GOT3 (cell line): Measurements from ENCODE around the gene LAMA2.

Experiments used
- DNase-seq: peaks from one replicate; lab custom pipeline; 2025; ENCODE audit warnings: mixed read lengths; lab: John Stamatoyannopoulos, UW

The LAMA2 gene, protein sequence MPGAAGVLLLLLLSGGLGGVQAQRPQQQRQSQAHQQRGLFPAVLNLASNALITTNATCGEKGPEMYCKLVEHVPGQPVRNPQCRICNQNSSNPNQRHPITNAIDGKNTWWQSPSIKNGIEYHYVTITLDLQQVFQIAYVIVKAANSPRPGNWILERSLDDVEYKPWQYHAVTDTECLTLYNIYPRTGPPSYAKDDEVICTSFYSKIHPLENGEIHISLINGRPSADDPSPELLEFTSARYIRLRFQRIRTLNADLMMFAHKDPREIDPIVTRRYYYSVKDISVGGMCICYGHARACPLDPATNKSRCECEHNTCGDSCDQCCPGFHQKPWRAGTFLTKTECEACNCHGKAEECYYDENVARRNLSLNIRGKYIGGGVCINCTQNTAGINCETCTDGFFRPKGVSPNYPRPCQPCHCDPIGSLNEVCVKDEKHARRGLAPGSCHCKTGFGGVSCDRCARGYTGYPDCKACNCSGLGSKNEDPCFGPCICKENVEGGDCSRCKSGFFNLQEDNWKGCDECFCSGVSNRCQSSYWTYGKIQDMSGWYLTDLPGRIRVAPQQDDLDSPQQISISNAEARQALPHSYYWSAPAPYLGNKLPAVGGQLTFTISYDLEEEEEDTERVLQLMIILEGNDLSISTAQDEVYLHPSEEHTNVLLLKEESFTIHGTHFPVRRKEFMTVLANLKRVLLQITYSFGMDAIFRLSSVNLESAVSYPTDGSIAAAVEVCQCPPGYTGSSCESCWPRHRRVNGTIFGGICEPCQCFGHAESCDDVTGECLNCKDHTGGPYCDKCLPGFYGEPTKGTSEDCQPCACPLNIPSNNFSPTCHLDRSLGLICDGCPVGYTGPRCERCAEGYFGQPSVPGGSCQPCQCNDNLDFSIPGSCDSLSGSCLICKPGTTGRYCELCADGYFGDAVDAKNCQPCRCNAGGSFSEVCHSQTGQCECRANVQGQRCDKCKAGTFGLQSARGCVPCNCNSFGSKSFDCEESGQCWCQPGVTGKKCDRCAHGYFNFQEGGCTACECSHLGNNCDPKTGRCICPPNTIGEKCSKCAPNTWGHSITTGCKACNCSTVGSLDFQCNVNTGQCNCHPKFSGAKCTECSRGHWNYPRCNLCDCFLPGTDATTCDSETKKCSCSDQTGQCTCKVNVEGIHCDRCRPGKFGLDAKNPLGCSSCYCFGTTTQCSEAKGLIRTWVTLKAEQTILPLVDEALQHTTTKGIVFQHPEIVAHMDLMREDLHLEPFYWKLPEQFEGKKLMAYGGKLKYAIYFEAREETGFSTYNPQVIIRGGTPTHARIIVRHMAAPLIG (N-terminal part only)

DNA sequence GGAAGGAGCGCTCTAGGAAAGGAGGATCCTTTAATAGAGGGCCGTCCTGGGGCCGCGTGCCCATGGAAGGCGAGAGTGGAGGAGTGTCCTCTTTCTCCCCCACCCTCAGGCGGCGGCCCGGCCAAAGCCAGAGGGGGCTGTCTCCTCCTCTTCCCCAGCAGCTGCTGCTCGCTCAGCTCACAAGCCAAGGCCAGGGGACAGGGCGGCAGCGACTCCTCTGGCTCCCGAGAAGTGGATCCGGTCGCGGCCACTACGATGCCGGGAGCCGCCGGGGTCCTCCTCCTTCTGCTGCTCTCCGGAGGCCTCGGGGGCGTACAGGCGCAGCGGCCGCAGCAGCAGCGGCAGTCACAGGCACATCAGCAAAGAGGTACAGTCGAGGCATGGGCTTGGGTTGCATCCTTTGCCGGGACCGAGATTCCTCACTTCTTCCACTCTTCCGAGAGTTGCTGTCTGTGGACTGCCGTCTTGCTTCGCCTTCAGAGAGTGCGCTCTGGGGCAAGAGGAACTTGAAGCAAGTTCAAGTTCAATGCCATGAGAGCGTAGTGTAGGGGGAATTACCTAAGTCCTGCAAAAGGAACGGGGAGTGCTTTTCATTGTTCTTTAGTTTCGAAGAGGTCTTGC is at the start of gene LAMA2:
LAMA2 (plus strand) TSS at position 148 of the 621 bp plus-strand sequence; CDS start at position 256, 108 bp downstream.
- DNase-seq = peak; percentile 3

DNA sequence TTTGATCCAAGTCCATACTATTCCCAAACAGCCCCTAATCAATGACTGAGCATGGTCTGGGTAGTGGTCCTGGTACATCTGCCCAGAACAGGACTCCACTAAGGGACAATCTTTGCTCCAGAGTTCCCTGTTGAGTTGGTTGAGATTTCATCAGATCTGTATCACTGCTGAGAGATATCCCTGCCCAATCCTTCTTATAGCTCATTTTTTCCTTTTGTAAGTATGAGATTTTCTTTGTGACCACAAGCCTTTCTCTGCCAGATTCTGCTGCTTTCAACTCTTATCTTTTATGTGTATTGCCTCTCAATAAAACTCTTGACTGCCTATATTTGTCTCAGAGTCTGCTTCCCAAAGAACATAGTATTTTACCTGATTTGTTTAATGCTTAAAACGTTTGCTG is 46.2 kb upstream of the LAMA2 start:
- no peak for DNase-seq

DNA sequence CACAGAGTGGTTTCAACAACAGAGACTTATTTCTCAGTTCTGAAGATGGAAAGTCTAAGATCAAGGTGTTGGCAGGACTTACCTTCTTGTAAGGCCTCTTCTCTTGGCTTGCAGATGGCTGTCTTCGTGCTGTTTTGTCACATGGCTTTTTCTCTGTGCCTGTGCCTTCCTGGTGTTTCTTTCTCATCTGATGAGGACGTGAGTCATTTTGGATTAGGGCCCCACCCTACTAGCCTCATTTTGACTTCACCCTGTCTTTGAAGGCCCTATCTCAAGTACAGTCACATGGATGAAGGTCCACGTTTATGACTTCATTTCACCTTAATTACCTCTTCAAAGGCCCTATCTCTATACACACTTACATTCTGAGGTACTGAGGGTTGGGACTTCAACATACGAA is 41.4 kb upstream of the LAMA2 start:
- no peak for DNase-seq

DNA sequence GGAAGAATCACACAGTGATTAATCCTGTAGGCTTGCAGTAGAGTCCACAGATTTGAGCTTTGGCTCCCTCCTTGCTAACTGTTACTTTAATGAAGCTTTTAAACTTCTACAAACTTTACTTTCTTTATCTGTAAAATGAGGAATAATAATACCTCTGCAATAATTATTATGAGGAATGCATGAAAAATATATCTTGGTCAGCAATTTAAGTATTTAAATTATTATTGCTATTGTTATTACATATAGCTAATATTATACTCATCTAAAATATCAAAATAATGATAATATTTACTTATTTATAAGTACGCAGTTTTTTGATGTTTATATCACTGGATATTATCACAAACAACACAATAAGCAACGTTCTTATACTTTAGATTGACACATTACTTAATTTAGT is 38.3 kb upstream of the LAMA2 start:
- DNase-seq = no peak

DNA sequence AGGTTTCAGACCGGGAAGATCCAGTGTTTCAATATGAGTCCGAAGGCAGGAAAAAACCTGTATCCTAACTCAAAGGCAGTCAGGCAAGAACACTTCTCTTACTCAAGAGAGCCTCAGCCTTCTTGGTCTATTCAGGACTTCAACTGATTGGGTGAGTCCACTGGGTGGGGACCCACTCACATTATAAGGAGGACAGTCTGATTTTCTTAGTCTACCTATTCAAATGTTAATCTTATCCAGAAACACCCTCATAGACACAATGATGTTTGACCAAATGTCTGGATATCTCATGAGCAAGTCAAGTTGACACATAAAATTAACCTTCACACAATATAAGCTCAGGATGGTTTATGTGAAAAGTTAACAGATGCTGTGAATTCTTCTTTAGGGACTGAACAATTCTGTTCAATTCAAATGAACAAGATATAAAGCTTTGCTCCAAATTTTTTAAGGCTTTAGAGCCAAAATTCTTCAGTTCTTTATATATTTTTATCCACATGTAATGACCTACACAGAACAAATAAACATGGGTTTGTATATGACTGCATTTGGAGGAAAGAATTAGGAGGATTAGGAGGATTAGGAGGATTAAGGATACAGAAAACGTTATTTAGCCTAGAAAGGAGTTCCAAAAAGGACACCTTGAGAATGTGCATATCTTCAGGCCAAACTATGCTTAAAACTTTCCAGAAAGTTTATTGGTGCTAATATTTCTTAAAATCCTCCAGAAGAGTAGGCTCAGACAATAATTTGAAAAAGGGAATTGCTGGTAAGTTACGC is 35.3 kb upstream of the LAMA2 start:
- no peak for DNase-seq

DNA sequence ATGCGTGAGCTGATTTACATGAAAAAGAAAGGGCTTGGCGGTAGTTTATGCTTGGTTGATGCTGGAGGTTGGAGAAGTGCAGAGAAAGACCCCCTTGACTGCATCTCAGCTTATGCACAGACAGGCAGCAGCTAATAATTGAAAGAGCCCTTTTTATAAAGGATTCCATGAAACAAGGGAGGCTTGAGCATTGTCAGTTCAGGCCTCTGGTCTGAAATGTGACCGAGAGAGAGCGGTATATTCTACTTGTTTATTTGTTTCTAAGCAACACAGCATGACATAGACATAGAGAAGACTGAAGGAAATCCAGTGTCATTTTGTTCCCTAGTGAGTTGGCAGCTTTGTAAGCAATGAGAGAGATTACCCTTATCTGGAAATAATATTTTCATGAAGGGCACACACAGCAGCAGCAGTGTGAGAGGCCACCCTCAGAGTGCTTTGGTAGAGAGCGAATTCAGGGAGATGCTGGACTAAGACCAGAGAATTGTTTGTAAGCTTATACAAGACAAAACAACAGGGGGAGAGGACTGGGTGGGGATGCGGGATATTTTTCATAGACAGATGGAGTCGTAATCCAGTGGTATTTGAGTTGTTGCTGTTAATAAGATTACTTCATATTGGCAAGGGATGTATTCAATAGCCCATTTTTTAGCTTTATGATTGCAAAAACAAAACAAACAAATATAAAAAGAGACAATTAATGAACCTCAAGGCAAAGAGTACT is 34.6 kb upstream of the LAMA2 start:
- DNase-seq = no peak

DNA sequence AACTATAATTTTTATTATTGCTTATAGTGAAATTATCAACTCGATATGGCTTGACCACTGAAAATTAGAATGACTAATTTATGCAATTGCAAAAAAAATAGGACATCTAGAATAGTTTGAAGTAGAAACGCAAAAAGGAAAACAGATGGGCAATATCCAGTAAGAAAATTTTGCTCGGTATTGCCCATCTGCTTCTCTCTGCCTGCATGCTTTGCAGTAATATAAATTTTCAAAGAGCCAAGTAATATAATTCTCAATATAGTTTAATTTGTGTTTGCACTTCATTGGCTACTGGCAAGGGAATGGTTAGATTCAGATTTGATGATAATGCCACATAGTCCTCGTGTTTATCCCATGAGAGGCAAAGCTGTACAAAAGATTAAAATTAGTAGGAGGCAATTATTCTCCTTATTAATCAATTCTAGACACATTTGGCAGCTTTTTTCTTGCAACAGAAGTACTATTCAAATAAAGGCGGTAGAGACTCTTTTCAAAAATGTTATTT is 27.3 kb upstream of the LAMA2 start:
- DNase-seq = no peak

DNA sequence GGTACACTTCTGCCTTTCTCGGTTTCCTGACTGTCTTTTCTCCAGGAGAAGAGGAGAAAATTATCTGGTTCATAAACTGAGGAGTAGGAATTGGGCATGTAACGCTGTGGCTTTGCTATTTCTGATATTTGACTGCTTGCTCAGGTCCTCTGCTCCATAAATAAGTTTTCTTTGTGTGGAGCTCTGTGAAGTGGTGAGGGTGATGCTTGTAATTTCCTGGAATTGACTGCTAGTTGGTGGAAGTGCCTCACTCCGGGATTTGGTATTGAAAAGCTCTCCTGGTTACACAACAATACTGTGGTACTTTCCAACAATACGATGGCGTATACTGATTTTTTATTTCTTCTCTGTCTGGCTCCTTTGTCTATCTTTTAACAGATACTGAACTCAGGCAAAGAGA is 25.1 kb upstream of the LAMA2 start:
- no peak for DNase-seq

DNA sequence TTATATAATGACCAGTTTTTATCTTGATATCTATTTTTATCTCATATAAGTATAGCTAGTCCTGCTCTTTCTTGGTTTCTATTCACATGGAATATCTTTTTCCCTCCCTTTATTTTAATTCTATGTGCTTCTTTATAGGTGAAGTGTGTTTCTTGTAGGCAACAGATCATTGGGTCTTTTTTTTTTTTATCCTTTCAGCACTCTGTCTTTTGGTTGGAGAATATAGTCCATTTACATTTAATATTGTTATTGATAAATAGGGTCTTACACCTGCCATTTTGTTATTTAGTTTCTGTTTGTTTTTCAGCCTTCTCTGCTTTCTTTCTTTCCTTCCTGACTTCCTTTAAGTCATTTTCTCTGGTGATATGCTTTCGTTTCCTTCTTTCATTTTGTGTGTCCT is 22.2 kb upstream of the LAMA2 start:
- no peak for DNase-seq

DNA sequence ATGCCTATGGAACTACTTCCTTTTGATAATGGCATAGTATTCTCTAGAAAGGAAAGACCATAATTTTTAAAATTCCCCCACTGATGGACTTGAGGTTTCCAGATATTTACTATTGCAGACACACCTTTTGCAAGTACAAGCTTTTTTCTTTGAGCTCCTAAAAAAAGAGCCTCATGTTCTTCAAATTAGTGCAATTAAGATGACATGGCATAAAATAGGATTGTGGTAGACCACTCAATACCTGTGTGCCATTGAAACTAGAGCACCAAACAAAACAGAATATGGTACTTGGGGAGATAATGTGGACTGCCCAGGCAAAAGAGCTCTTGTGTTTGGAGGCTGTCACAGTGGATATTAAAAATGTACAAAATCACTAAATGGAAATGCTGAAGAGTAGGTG is 19.0 kb upstream of the LAMA2 start:
- DNase-seq = no peak

DNA sequence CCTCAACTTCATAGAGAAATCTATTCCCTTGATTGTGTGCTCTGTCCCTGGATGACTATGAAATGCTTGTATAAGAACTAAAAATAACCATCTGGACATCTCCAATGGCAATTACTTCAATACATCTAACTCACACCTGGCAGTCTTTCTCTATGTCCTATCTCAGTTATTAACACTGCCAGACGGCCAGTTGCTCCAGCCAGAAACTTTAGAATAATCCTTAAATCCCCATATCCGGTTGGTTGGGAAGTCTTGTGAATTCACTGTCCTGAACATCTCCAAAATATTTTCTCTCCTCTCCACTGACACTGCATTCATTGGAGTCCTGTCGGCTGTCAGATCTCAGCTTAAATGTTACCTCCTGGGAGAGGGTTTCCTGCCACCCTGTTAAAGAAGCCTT is 12.2 kb upstream of the LAMA2 start:
- DNase-seq = no peak

DNA sequence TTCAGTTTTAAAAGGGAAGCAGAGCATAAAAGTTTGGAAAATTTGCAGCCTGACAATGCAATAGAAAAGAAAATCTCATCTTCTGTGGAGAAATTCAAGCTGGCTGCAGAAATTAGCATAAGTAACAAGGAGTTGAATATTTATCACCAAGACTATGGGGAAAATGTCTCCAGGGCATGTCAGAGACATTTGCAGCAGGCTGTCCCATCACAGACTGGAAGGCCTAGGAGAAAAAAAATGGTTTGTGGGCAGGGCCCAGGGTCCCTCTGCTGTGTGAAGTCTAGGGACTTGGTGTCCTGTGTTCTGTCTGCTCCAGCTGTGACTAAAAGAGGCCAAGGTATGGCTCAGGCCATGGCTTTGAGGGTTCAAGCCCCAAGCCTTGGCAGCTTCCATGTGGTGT is 8.1 kb upstream of the LAMA2 start:
- no peak for DNase-seq

DNA sequence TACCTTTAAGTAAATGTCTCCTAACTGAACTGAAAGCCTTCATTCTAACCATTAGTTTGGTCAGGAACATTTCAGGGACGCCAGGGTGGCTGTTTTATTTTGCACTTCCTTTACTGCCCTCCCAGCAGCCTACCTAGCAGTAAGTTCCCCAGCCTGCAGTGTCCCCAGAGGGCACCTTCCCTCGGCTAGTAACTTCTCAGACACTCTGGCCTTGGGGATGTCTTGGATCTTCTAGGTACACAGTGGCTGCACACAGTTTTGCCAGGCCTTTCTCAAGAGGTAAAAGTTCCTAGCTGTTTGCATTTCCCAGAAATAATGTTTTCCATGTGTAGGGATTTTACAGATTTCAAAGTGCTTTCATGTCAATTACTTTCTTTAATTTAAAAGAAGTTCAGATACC is 378 bp upstream of the LAMA2 start:
- DNase-seq = no peak

DNA sequence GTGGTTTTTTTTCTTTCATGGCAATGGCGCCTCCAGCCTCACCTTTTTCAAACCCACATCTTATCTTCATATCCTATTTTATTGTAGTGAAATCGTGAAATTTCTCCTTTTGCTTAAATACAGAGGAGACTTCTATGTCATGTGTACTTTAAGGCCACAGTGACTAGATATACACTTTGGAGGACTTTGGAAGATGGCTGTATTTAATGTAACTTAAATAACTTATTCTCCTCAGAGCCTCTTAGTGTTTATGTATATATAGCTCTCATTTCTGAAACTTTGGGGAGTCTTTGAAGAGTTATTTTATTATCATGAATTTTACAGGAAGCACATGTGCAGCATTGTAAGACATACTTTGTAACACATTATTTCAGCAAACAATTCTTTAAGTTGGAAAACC is 968 bp downstream of the LAMA2 start:
- no peak for DNase-seq

DNA sequence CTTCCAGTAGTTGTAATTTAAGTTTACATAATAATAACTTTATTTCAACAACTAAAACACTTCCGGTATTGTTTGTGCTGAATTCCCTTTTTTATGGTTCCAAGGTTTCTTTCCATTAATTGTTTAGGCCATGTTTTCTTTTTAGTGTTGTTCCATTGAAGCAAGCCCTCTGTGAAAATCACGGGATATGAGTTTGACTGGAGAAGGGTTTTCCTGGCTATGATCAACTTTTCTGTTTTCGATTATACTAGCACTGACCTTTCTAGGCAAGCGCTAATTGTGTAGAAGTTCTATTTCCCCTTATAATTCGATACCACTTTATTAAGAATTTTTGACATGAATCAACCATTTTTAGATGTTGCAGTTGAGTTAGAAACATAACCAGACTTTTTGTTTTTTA is 2.4 kb downstream of the LAMA2 start:
- DNase-seq = no peak

DNA sequence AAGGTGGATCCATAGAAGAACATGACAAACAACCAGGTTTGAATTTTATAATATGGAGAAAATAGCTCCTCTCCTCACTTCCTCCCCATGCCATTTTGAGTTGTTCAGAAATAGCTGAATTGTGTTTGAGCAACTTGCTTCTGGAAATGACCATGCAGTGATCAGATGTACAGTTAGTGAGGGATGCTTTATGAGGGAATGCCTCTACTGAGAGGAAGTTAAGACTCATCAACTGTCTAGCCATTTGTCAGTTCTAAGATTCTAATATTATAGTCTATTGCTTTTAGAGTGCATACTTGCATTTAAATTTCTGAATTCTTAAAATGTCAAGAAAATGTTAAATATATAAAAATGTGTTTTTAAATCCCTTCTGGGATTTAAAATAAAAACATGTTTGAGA is 3.8 kb downstream of the LAMA2 start:
- no peak for DNase-seq

DNA sequence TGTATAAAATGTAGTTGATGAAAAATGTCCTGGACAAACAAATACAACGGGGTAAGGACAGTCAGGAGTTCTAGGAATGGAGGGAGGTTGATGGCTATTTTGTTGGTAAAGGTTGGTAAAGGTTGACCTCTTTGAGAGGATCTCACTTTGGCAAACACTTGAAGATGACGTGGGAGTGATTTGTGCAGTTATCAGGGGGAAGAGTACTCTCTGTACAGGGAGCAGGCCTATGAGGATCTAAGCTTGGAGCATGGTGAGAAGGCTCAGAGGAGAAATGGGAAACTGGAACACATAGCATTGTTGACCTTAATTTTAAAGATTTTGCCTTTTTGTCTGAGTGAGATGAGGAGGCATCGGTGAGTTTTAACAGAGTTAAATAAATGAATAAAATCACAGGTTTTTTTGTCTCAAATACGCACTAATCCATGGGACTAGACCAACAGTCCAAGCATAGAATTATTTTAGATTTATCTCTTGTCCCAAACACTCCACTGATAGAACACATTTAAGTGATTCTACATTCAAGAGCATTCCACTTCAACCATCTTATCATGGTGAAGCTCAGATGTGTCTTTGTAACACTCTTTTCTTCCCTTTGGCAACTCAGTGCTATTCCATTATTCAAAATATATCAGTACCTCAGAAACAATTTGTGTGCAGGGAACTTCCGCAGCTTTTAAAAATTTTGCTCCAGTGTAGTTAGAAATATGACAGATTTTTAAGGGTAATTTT is 5.7 kb downstream of the LAMA2 start:
- DNase-seq = no peak

DNA sequence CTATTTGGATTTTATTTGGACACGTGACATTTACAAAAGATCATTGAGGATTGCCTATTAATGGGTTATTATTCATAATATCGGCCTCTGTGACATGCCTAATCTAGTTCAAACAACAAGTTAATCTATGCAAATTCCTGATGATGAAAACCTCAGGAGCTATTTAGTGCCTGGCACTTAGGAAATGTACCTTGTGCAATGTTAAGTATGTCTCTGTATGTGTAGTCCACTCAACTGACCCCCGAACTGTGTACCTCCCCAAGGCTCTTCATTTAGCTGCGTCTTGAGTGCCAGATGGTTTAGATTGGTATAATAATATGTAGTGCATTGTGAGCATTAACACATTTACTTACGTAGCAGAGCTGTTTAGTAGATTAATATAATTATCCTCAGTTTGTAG is 6.9 kb downstream of the LAMA2 start:
- DNase-seq = no peak

DNA sequence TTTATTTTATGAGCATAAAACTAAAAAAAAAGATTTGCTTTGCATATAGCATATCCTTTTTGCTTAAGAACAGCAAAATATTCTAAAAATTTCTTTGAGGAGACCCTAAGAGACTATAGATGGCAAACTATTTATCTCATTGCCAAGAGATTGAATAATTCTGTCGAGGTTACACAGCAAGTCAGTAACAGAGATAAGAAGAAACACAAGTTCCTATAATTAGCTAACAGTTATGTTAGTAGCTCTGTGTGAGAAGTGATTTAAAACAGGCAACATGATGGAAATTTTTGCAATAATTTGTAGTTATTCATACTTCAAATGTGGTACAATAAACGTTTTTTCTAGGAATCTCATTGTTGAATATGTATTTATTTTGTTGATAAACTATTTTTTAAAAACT is 9.1 kb downstream of the LAMA2 start:
- no peak for DNase-seq
